Measurements from ENCODE around the gene XPO4.
"Not testable (repeated sequence)": the region's sequence is repeated elsewhere in the genome, so short reads cannot be mapped to it uniquely, and the experiment has no call there.

XPO4 gene

DNA sequence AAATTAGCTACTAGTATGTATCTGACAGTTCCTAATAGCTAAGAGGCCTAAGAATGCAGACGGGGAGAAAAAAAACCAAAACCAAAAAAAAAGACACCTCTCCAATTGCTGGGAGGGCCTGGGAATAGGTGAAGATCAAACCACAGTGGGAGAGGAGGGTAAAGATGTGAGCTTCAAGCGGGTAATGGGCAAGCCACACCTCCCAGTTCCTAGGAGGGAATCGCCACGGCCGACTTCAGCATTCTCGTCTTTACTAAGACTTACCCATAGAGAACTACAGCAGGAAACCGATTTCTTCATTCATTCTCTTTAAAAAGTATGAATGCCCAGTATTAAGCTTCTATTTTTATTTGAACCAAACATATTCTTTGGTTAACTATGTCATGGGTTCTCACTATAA lies 123.1 kb downstream of the XPO4 start:
- DNase-seq: no peak

DNA sequence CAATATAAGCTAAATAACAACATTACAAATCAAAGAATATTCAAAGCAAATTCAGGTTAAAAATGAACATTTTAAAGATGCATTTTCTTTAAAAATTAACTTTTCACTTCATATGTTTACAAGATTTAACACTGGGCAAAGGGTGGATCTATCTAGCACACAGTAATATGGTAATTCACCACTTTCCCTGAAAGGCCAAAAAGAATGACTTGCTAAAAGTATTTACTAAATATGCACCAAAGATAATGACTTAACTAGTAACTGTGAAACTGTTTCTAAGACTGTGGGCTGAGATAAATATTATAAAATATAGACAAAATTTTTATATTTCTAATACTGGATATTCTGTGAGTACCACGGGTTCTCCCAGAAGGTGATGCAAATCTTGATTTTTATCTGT lies 124.2 kb downstream of the XPO4 start:
- DNase-seq: no peak

DNA sequence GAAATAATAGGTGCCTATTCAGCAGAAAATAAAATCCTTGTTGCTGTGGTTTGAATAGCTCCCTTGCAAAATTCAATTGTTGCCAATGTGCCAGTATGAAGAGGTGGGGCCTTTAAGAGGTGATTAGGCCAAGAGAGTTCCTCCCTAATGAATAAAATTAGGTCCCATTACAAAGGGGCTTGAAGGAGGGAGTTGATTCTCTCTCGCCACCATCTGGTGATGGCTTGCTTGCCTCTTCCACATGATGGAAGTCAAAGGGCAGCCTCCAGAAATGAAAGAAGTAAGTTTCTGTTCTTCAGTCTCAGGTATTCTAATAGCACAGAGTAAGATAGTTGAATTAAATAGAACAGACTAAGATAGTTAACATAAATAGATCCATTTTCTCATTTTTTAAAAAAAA lies 125.8 kb downstream of the XPO4 start:
- DNase-seq: no peak

DNA sequence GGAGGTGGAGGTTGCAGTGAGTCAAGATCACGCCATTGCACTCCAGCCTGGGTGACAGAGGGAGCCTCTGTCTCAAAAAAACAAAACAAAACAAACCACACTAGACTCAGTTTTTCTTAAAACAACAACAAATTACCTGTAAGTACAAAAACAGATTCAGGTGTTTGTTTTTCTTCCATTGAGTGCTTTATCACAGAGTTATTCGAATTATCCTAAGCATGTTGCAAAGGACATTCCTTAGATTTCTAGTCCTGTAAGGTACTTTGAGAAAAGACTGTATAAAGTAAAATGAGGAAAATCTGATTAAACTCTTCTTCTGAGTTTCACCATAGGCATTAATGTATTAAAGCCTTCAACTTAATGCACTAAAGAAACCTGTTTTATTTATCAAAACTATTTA lies 126.6 kb downstream of the XPO4 start:
- no peak for DNase-seq

DNA sequence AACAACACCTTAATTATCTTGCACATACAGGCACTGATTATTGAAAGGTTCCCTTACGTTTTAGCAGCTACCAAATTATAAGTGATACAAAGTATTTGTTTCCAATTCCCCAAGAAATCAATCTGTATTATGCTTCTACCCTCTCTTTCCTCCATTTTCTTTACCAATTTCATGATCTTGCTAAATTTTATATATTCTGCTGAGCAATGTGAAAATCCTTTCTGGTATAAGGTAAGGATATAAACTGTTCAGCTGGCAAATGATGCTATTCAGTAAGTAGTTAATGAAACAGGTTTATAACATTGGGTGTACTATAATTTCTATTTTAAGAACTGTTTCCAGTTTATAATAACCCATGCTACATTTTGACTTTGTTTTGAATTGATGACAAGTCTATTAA lies 127.8 kb downstream of the XPO4 start:
- no peak for DNase-seq

DNA sequence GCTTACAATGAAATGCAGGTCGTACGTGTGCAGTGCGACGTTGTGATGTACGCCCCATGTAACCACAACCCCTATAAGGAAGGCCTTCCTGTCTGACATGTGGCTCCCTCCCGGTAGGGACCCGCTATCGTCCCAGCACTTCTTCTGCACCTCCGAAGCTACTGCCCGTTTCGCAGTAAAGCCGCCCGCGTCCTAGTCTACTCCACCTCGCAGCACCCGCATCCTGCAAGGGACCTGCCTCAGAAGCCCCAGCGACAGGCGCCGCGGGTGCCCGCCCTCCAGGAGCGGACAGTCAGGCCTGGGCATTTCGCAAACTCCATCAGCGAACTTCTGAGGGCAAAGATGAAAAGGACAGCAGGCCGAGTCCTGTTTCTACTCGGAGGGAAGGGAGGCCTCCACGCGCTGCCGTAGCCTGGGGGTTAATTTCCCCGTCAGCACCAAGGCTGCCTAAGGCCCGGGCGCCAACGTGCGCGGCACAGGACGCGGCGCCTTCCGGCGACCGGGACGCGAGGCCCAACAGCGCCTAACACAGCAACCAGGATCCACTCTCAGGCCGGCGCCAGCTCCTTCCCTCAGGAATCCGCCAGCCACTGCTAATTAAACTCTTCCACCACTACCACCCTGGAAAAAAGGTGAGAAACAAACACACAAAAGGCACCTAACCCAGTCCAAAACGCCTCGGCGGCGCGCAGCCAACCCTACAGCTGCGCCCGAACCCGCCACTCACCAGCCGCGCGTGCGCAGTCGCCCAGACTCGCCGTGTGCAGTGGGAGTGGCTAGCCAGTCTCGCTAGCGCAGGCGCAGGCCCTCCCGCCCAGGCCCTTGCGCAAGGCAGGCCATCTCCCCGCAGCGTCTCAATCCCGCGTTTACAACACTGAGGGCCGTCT lies 129.1 kb downstream of the XPO4 start, which contains the start of gene EEF1AKMT1:
TSS of gene EEF1AKMT1 (minus strand) at position 768 of the 887 bp plus-strand sequence. CDS start 16,363 bp downstream, outside the sequence.
- DNase-seq: peak; percentile 93

DNA sequence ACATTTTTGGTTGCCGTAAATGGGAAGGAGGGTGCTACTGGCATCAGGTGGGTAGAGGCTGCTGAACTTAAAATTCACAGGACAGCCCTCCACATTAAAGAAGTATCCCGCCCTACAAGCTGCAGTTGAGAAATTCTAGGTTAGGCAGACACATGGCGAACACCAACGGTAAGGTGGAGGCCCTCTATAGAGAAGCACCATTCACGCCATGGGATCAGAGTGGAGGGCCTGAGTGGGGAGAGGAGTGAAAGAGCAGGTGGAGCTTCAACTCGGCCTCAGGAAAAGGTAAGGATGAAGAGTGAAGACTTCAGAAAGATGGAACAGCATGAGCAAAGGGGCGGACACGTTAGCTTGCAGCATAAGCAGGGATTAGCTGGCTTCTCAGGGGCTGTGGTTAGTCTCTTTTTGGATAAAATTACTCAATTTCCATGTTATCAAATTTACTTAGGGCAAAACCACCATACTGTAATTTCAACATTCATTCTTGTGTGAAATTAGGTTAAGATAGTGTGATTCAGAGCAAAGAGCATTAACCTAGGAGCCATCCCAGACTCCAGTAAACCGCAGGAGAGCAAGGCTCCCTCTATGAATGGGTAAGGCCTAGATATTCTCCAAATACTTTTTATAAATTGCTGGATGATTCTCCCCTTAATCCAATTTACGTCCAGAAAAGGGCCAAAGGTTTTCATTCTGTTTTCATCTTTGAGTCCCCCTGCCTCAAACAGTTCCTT lies 130.0 kb downstream of the XPO4 start:
- DNase-seq: no peak

DNA sequence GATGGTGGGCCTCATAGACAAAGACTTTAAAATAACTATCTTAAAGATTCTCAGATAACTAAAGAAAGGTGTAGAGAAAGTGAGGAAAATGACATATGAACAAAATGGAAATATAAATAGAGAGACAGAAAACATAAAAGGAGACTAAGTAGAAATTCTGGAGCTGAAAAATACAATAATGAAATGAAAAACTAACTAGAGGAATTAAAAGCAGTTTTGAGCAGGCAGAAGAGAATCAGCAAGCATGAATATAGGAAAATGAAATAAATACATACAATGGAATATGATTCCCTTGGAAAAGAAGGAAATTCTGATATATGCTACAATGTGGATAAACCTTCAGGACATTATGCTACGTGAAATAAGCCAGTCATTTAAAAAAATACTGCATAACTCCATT lies 132.7 kb downstream of the XPO4 start:
- no peak for DNase-seq

DNA sequence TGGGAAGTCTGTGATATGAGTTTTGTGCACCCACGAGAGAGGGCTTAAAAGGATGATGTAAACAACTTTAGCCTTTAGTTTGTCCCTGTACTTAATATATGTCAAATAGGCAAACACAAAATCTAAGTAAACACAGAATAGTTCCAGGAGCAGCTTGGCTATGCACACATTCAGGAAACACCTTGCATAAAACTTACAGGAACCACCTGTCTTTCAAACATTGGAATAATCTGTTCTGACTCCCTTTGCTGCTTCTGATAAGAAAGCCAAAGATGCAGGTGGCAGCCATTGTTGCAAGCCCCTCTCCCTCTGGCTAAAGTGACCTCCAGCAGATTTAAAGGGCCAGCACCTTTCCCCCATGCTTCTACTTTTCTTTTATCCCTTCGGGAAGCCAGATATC lies 133.5 kb downstream of the XPO4 start:
- no peak for DNase-seq

DNA sequence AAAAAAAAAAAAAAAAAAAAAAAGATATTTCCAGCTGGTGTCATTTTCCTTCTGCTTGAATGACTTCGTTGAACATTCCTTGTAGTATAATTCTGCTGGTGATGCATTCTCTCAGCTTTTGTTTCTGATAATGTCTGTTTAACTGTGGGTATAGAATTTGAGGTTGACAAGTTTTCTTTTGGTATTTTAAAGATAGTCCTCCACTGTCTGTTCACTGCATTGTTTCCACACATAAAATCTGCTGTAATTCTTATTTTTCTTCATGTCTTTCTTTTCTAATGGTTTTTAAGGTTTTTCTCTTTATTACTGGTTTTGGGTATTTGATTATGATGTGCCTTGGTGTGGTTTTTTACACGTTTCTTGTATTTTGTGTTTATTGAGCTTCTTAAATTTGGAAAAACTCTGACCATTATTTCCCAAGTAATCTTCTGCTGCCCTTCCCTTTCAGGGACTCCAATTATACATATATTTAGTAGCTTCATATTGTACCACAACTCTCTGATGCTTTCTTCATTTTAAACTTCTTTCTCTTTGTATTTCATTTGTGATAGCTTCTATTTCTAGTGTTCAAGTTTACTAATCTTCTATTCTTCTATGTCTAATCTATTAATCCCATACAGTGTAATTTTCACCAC lies 135.1 kb downstream of the XPO4 start:
- DNase-seq: no peak

DNA sequence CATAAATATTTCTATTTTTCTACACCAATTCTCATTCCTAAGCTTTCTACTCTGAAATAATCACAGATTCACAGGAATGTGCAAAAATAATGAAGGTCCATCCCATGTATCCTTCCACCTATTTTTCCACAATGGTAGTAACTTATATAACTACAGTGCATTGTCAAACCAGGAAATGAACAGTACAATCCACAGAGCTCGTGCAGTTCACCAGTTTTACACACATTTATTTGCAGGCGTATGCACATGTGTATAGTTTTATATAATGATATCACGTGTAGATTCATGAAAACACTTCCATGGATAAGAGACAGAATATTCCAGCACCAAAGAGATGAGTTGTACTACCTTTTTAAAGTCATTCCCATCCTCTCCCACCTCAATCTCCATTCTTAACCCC lies 141.7 kb downstream of the XPO4 start:
- no peak for DNase-seq

DNA sequence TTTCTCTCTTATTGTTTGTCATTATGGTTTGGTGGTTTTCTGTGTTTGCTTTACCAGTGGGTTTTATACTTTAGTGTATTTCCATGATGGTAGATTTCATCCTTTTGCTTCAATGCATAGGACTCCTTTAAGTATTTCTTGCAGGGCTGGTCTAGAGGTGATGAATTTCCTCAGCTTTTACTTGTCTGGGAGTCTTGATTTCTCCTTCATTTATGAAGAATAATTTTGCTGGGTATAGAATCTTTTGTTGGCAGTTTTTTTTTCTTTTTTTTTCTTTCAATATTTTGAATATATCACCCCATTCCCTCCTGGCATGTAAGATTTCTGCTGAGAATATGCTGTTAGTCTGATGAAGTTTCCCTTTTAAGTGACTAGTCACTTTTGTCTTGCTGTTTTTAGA lies 148.5 kb downstream of the XPO4 start:
- DNase-seq: no peak

DNA sequence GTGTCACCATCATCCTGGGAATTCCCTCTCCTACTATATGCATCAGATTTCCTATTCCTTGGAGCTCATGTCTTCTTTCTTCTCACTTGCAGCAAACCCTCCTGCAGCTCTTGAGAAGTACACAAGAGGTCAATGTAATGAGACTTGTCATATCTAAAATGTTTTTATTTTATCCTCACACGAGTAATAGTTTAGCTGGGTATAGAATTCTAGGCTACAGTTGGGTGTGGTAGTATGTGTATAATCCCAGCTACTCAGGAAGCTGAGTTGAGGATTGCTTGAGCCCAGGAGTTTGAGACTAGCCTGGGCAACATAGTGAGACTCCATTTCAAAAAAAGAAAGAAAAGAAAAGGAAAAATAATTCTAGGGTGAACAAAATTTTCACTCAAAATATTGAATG lies 153.2 kb downstream of the XPO4 start:
- DNase-seq: no peak

DNA sequence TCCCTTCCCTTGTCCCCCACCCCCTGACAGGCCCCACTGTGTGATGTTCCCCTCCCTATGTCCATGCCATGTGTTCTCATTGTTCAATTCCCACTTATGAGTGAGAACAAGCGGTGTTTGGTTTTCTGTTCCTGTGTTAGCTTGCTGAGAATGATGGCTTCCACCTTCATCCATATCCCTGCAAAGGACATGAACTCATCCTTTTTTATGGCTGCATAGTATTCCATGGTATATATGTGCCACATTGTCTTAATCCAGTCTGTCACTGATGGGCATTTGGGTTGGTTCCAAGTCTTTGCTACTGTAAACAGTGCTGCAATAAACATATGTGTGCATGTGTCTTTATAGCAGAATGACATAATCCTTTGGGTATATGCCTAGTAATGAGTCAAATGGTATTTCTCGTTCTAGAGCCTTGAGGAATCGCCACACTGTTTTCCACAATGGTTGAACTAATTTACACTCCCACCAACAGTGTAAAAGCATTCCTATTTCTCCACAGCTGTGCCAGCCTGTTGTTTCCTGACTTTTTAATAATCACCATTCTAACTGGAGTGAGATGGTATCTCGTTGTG lies 158.6 kb downstream of the XPO4 start:
- not testable (repeated sequence) for DNase-seq

DNA sequence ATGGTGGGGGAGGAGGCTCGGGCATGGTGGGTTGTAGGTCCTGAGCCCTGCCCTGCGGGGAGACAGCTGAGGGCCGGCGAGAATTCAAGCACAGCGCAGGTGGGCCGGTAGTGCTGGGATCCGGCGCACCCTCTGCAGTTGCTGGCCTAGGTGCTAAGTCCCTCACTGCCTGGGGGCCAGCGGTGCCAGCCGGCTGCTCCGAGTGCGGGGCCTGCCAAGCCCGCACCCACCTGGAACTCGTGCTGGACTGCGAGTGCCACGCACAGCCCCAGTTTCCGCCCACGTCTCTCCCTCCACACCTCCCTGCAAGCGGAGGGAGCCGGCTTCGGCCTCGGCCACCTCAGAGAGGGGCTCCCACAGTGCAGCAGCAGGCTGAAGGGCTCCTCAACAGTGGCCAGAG lies 162.5 kb downstream of the XPO4 start:
- DNase-seq: no peak

DNA sequence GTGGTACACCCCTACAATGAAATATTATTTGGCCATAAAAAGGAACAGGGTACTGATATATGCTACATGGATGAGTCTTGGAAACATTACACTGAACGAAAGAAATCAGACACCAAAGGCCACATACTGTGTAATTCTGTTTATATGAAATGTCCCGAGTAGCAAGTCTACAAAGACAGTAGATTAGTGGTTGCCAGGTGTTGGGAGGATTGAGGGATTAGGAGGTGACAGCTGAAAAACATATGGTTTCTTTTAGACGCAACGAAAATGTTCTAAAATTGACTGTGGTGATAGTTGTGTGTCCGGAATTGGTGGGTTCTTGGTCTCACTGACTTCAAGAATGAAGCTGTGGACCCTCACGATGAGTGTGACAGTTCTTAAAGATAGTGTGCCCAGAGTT lies 163.9 kb downstream of the XPO4 start:
- DNase-seq: no peak

DNA sequence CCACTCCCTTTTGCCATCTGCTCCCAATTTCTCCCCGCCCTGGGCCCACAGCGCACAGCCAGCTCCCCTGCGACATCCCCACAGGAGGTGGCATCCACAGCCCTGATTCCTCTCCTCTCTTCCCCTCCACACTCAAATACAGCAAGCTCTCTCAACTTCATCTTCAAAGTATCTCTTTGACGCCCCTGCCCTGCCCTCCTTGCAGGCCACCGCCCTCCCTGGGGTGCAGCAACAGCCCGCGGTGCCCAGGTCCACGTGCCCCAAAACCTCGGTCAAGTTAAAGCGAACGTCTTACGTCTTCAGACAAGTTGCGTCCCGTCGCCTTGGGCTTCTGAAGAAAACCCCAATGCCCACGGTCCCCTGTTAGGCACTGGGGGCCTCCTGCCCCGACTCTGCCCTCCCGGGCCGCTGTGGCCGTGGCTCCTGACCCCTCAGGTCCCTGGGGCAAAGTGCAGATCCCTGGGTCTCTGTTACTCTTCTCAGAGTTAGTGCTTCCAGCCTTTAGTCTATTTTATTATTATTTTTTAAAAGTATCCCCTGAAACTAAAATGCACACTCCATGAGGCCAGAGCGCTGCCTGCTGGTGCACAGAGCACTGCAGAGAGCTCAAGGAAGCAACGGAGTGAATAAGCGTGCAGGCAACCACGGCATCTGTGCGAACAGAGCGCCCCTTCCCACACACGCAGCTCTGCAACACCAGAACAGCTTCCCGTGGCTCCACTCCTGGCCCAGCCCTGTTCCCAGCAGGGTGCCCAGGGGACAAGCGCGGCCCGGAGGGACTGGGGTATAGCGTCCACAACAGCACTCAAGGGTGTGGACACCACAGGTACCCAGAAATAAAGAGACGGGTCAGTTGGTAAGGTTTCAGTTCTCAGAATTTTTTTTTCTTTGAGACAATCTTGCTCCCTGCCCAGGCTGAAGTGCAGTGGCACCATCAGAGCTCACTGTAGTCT lies 172.6 kb downstream of the XPO4 start:
- DNase-seq: no peak

DNA sequence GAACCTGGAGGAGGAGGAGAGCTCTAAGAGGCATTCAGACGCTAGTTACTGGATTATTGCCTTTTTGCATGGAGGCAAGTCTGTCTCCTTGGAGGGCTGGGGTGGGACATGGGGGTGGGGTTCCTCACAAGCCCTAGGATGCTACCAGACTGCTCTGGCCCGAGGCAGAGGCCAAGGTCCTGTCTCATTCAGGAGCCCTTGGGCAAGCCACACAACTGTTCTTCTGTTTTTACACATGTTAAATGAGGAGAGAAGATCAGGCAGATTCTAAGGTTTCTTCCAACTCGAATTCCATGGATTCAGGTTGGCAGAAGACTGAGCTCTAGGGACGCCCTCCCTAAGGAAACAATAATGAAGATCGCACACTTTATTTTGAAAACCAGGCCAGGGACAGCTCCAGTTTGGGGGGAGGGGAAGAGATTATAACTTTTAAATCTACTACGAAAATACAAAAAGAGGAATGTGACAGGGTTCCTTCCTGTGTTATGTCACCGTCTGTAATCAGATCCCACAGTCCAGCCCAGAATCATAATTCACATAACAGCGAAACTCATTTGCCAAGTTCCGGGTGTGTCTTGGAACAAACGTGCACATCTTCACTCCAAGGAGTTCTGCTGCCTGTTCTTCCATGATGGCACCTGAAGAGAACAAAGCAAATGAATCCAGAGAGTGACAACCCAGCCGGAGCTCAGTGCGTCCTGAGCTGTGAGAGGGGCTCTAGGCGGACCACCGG lies 173.8 kb downstream of the XPO4 start:
- DNase-seq: no peak

DNA sequence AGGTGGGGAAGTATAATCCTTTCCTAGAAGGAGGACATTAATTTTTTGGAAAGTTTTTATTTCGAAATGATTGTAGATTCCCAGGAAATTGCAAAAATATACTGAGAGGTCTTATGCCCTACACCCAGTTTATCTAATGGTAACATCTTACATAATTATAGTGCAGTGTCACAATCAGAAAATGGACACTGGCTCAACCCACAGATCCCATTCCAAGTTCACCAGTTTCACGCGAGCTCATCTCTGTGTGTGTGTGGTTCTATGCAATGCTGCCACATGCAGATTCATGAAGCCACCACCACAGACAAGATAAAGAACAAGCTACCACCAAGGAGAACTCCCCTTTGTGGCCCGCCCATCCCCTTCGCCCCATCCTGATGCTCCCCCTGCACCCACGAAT lies 174.7 kb downstream of the XPO4 start:
- DNase-seq: no peak
